H1 (cell line): ENCODE data around the gene PSKH1. TPM values are rescaled to one million over a fixed set of nuclear protein-coding genes. Genes with fewer than 3 reads are reported as not detected.
A peak's percentile ranks its signal among the peaks of the same experiment; 100 is the strongest.

Experiments
- CTCF ChIA-PET: fragments of 300-600 bp; sonication (Branson Sonifier 250); formaldehyde crosslinking; loops from one replicate; lab custom pipeline; 2021; ENCODE audit not compliant: partially characterized antibody; lab: Charles Lee
- POLR2A ChIA-PET: fragments of 300-600 bp; sonication (Branson Sonifier 250); formaldehyde crosslinking; loops from one replicate; lab custom pipeline; 2021; ENCODE audit warnings: inconsistent platforms; ENCODE audit not compliant: partially characterized antibody; lab: Charles Lee
- DNase-seq, 2 experiments: peaks; one replicate each; pipeline versions ENCODE4 v3.0.0 to v3.0.0-alpha.2; 2010 to 2022; ENCODE audit warnings: low spot score in 2 of 2, low read depth in 1 of 2, mixed read lengths in 1 of 2
- FAIRE-seq: peaks from 2 replicates; lab custom pipeline; 2011; peaks lifted over from hg19 to GRCh38; lab: Jason Lieb, UNC
- H2AFZ ChIP-seq: 2 replicates; pipeline ENCODE4 v1.8.1; 2012; ENCODE audit warnings: low read length, inconsistent platforms
- H2AK5ac ChIP-seq: 2 replicates; pipeline ENCODE4 v1.6.1; 2013; ENCODE audit warnings: low read depth, low read length
- H2BK120ac ChIP-seq: replicated peaks from 2 replicates; pipeline ENCODE3; 2013; ENCODE audit warnings: low read depth, low read length, inconsistent platforms
- H2BK12ac ChIP-seq: 2 replicates; pipeline ENCODE4 v1.6.1; 2013; ENCODE audit warnings: low read depth, low read length
- H2BK15ac ChIP-seq: 2 replicates; pipeline ENCODE4 v1.6.1; 2013; ENCODE audit warnings: low read length
- H2BK20ac ChIP-seq: 2 replicates; pipeline ENCODE4 v1.6.1; 2013; ENCODE audit warnings: low read length
- H2BK5ac ChIP-seq: 2 replicates; pipeline ENCODE4 v1.6.1; 2013; ENCODE audit warnings: low read depth, low read length
- H3K14ac ChIP-seq: 2 replicates; pipeline ENCODE4 v1.6.1; 2013; ENCODE audit warnings: inconsistent platforms; ENCODE audit not compliant: insufficient read length
- H3K18ac ChIP-seq: 2 replicates; pipeline ENCODE4 v1.6.1; 2013; ENCODE audit warnings: low read length; ENCODE audit errors: extremely low read depth
- H3K23ac ChIP-seq: 2 replicates; pipeline ENCODE4 v1.6.1; 2013; ENCODE audit warnings: inconsistent platforms; ENCODE audit not compliant: insufficient read length
- H3K23me2 ChIP-seq: 2 replicates; pipeline ENCODE4 v1.6.1; 2013; ENCODE audit warnings: low read depth, low read length
- H3K27ac ChIP-seq: 2 replicates; pipeline ENCODE4 v1.6.1; 2011; ENCODE audit warnings: low read depth, low read length, inconsistent platforms
- H3K27me3 ChIP-seq, 4 experiments: replicated peaks in 1 of 4; 1 replicate in 1 of 4; 2 replicates in 3 of 4; pipeline versions ENCODE4 v1.6.1 to v1.8.1; 2011 to 2013; ENCODE audit warnings: low read length in 3 of 4, mild to moderate bottlenecking in 3 of 4, inconsistent platforms in 2 of 4, mixed read lengths in 2 of 4, moderate library complexity in 1 of 4; ENCODE audit not compliant: control insufficient read depth in 3 of 4, insufficient read depth in 3 of 4; ENCODE audit errors: extremely low read depth in 1 of 4
- H3K36me3 ChIP-seq, 4 experiments: 2 replicates each; pipeline versions ENCODE4 v1.6.1 to v1.8.1; 2011 to 2013; ENCODE audit warnings: mild to moderate bottlenecking in 4 of 4, low read length in 3 of 4, moderate library complexity in 2 of 4, control low read depth in 1 of 4, inconsistent platforms in 1 of 4; ENCODE audit not compliant: insufficient read depth in 4 of 4, control insufficient read depth in 2 of 4
- H3K4ac ChIP-seq: replicated peaks from 2 replicates; pipeline ENCODE3; 2013; ENCODE audit warnings: low read length, low read depth, mixed read lengths, inconsistent platforms; ENCODE audit not compliant: insufficient read length
- H3K4me1 ChIP-seq, 4 experiments: replicated peaks in 1 of 4; 1 replicate in 1 of 4; 2 replicates in 3 of 4; pipeline versions ENCODE4 v1.6.1 to v1.8.1; 2011 to 2013; ENCODE audit warnings: low read length in 3 of 4, inconsistent platforms in 2 of 4, mixed read lengths in 1 of 4; ENCODE audit not compliant: insufficient read depth in 4 of 4, control insufficient read depth in 3 of 4
- H3K4me2 ChIP-seq, 2 experiments: 2 replicates each; pipeline versions ENCODE4 v1.6.1 to v1.8.1; 2011 to 2013; ENCODE audit warnings: low read depth in 2 of 2, low read length in 2 of 2, control low read depth in 1 of 2, inconsistent platforms in 1 of 2, mild to moderate bottlenecking in 1 of 2; ENCODE audit not compliant: insufficient read depth in 1 of 2
- H3K4me3 ChIP-seq, 4 experiments: fragments of 200-600, 300-600 bp in 1 of 4; sonication (generic), shearing (Covaris generic), sonication (Bioruptor Twin) in 1 of 4; 2 replicates each; pipeline versions ENCODE4 v1.5.1 to v1.8.1; 2011 to 2016; ENCODE audit warnings: low read length in 4 of 4, low read depth in 3 of 4, control low read depth in 2 of 4, inconsistent platforms in 2 of 4, mild to moderate bottlenecking in 2 of 4, mixed read lengths in 1 of 4, moderate library complexity in 1 of 4; ENCODE audit not compliant: insufficient read depth in 2 of 4; ENCODE audit errors: extremely low read depth in 1 of 4
- H3K56ac ChIP-seq: replicated peaks from 2 replicates; pipeline ENCODE3; 2013; ENCODE audit warnings: low read depth, mild to moderate bottlenecking, mixed read lengths, low read length, inconsistent platforms; ENCODE audit not compliant: insufficient read length
- H3K79me1 ChIP-seq: 2 replicates; pipeline ENCODE4 v1.6.1; 2013; ENCODE audit warnings: low read depth, low read length, control low read depth
- H3K79me2 ChIP-seq, 2 experiments: 2 replicates each; pipeline versions ENCODE4 v1.6.1 to v1.8.1; 2012 to 2013; ENCODE audit warnings: low read length in 2 of 2, mild to moderate bottlenecking in 2 of 2, inconsistent platforms in 1 of 2; ENCODE audit not compliant: insufficient read depth in 2 of 2, control insufficient read depth in 1 of 2
- H3K9ac ChIP-seq, 4 experiments: replicated peaks in 1 of 4; 1 replicate in 1 of 4; 2 replicates in 3 of 4; pipeline versions ENCODE4 v1.6.1 to v1.8.1; 2011 to 2013; ENCODE audit warnings: low read depth in 3 of 4, low read length in 3 of 4, control low read depth in 2 of 4, mild to moderate bottlenecking in 2 of 4, moderate library complexity in 2 of 4, inconsistent platforms in 1 of 4; ENCODE audit errors: extremely low read depth in 1 of 4
- H3K9me3 ChIP-seq, 2 experiments: 2 replicates each; pipeline versions ENCODE4 v1.6.1 to v1.8.1; 2012 to 2013; ENCODE audit warnings: mild to moderate bottlenecking in 2 of 2, moderate library complexity in 2 of 2, control low read depth in 1 of 2, inconsistent platforms in 1 of 2, low read depth in 1 of 2, low read length in 1 of 2, mixed read lengths in 1 of 2; ENCODE audit not compliant: insufficient read depth in 2 of 2
- H4K20me1 ChIP-seq, 2 experiments: replicated peaks in 1 of 2; 2 replicates each; pipeline versions ENCODE3 to v1.8.1; 2011 to 2013; ENCODE audit warnings: inconsistent platforms in 2 of 2, low read length in 2 of 2, mild to moderate bottlenecking in 1 of 2; ENCODE audit not compliant: insufficient read depth in 2 of 2, control insufficient read depth in 1 of 2
- H4K5ac ChIP-seq: 2 replicates; pipeline ENCODE4 v1.6.1; 2013; ENCODE audit warnings: low read length, low read depth, mixed read lengths, inconsistent platforms; ENCODE audit not compliant: insufficient read length
- H4K8ac ChIP-seq: 2 replicates; pipeline ENCODE4 v1.8.0; 2013; ENCODE audit warnings: mild to moderate bottlenecking, moderate library complexity, low read length, inconsistent platforms; ENCODE audit not compliant: insufficient read depth; ENCODE audit errors: extremely low read depth
- H4K91ac ChIP-seq: replicated peaks from 2 replicates; pipeline ENCODE3; 2013; ENCODE audit warnings: low read length, mixed read lengths, inconsistent platforms; ENCODE audit not compliant: insufficient read length
- BRCA1 ChIP-seq: IDR thresholded peaks from 2 replicates; pipeline ENCODE4 v1.6.1; 2012; ENCODE audit warnings: low read depth, low read length, improper control_type of control experiment
- PHF8 ChIP-seq: fragments of 200-600 bp; sonication (generic); conservative IDR thresholded peaks from 2 replicates; pipeline ENCODE4 v1.7.1; 2012; ENCODE audit warnings: low read depth, mild to moderate bottlenecking, inconsistent platforms, low read length, moderate library complexity
- POLR2A ChIP-seq, 2 experiments: IDR thresholded peaks; 1 replicate in 1 of 2; 2 replicates in 1 of 2; pipeline ENCODE4 v1.6.1; 2011; ENCODE audit warnings: low read depth in 2 of 2, low read length in 2 of 2, mild to moderate bottlenecking in 2 of 2; ENCODE audit errors: control extremely low read depth in 1 of 2
- SAP30 ChIP-seq: fragments of 300-600 bp; sonication (generic); IDR thresholded peaks from 2 replicates; pipeline ENCODE4 v1.7.1; 2012; ENCODE audit warnings: low read length, moderate library complexity, mild to moderate bottlenecking, inconsistent platforms; ENCODE audit not compliant: insufficient read depth, insufficient replicate concordance
- YY1 ChIP-seq: IDR thresholded peaks from 2 replicates; pipeline ENCODE4 v1.6.1; 2011; ENCODE audit warnings: low read depth, mild to moderate bottlenecking, low read length
- WGBS, 2 experiments: shearing (Covaris generic) in 1 of 2; methylation state at CpG; one replicate each; pipeline versions ENCODE4 v1.1.6 to v1.1.7; 2013 to 2015; ENCODE audit warnings: low lambda C conversion rate in 2 of 2, mixed read lengths in 2 of 2, inconsistent platforms in 1 of 2, low coverage in 1 of 2, missing lambda C conversion rate in 1 of 2; ENCODE audit not compliant: insufficient replicate concordance in 2 of 2, insufficient coverage in 1 of 2, insufficient read length in 1 of 2; ENCODE audit errors: extremely low coverage in 1 of 2, missing lambda C conversion rate in 1 of 2; 5-methylcytosine and 5-hydroxymethylcytosine counted together
- polyA plus RNA-seq, 7 experiments: library from polyadenylated mRNA; depleted of rRNA in 3 of 7; stranded (reverse) in 5 of 7; unstranded in 2 of 7; fragments of >200 nt in 5 of 7; fragments of 200-250 nt in 2 of 7; gene quantifications; 1 replicate in 5 of 7; 2 replicates in 1 of 7; 4 replicates in 1 of 7; pipeline versions ENCODE4 v1.2.1 to v1.2.3, GENCODE V29; 2011 to 2013; ENCODE audit warnings: missing spikeins in 2 of 7, mixed read lengths in 2 of 7
- total RNA-seq: library from RNA; stranded (reverse); fragmentation: NEBNext Ultra II Directional; extraction: Animal tissue kit (Norgen Biotek cat#: 25700); gene quantifications from 2 replicates; pipeline ENCODE4 v1.2.1, GENCODE V29; 2021

Gene PSKH1
- total and polyA plus RNA-seq, 2 of the 8 experiments (the other 6 are each of a cell fraction or from before 2014, with no cell fraction given): 24.8 to 51.0 TPM

DNA sequence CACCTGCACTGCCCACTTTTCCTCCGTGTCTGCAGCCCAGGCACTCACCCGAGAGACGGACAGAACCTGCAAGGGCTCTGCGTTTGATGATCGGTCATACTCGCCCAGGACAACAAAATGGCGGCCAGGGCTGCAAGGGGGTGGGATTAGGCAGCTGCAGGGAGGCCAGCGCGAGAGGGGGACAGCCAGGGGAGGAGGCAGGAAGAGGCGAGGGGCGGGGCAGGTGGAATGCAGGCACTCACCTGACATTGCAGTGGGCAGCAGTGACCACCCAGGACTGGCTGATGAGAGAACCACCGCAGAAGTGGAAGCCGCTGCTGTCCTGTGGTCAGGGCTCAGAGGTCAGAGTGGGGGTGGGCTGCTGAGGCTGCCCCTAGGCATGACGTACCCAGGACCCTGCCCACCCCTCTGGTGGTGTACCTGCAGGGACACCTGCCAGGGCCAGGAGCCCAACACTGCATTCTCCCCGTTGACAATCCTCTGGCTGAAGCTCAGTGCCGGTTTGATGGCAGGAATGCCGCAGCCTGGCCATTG lies 37.7 kb downstream of the PSKH1 start:
- peak overlapping the region; percentile 50; the same call in 1 of the 2 replicates for H2BK12ac ChIP-seq
- peaks cover 0 to 15% (median 10%) of the 10 kb centered on the region in 4 experiments; a peak in 5 of 7 replicates for H3K4me1 ChIP-seq
- H3K79me1 ChIP-seq: peaks cover 4% of the 10 kb centered on the region; the same call in 1 of the 2 replicates
- H3K79me2 ChIP-seq: no peaks in the 10 kb centered on the region
- H4K5ac ChIP-seq: no peak overlapping the region
- ChIA-PET POLR2A (interaction anchor here (0.6 to 7.5 kb wide), 6 partner anchors 10 to 702 kb away, joined by 3 to 43 read pairs (median 4); partner anchors contain the start of genes LCAT and NRN1L), CTCF (interaction anchor here (1.0 to 27.1 kb wide), 11 partner anchors 8 to 122 kb away, joined by 3 to 623 read pairs (median 5); partner anchors contain the start of genes EDC4, LCAT, NRN1L and PSKH1)
- H3K56ac ChIP-seq: no peak overlapping the region
- no peak overlapping the region for H4K8ac ChIP-seq
- no peaks in the 10 kb centered on the region for H3K9me3 ChIP-seq
- H3K4me2 ChIP-seq: no peak overlapping the region
- no peak overlapping the region for H2AK5ac ChIP-seq
- WGBS, 2 experiments: 95% methylated on average over 10 of the region's 17 CpGs; no CpG with 5 or more reads in 1 of the 2 experiments
- no peak overlapping the region for H3K9ac ChIP-seq
- H4K91ac ChIP-seq: no peak overlapping the region
- H3K4me3 ChIP-seq: no peak overlapping the region
- H2BK5ac ChIP-seq: 0 out of 2 replicates have a peak overlapping the region, but pooled peaks have one; percentile 24
- no peak overlapping the region for H3K18ac ChIP-seq
- no peak overlapping the region for H2BK15ac ChIP-seq
- no peak overlapping the region for H2AFZ ChIP-seq
- no peak for DNase-seq
- no peaks in the 10 kb centered on the region; a peak in 2 of 8 replicates for H3K36me3 ChIP-seq
- no peak overlapping the region for H2BK120ac ChIP-seq
- peaks cover 3 to 27% of the 10 kb centered on the region in 2 experiments for H4K20me1 ChIP-seq
- FAIRE-seq: no peak
- no peak overlapping the region for H2BK20ac ChIP-seq
- H3K14ac ChIP-seq: no peak overlapping the region
- no peak for TF ChIP-seq SAP30
- TF ChIP-seq YY1: 0 out of 2 replicates have a peak, but pooled peaks have one; percentile 41
- TF ChIP-seq BRCA1: no peak
- TF ChIP-seq PHF8: no peak
- peak in 1 of 2 experiments; percentile 22; a peak in 1 of 3 replicates for TF ChIP-seq POLR2A (IDR thresholded peaks at IDR 0.05; ENCODE audit: control extremely low read depth in 1 of 2, low read depth in 2 of 2, low read length in 2 of 2)
- no peak overlapping the region for H3K23ac ChIP-seq
- H3K23me2 ChIP-seq: peaks cover 7% of the 10 kb centered on the region
- H3K27ac ChIP-seq: no peak overlapping the region
- no peak overlapping the region for H3K4ac ChIP-seq
- H3K27me3 ChIP-seq: no peaks in the 10 kb centered on the region
